ENCODE measurements around the gene LRFN3.
"Not testable (repeated sequence)": the region's sequence is repeated elsewhere in the genome, so short reads cannot be mapped to it uniquely, and the experiment has no call there.

GRCh38 chr19:35910355-35910754, 25.8 kb upstream of the LRFN3 start:
- TF ChIP-seq CTCF (IDR thresholded peaks at IDR 0.05; ENCODE audit: insufficient read depth, low read depth, low read length); EZH2 (IDR thresholded peaks at IDR 0.05; ENCODE audit: insufficient read depth, low read length): not testable (repeated sequence)

Data from astrocyte (in vitro differentiated cells and primary cell).